Astrocyte (in vitro differentiated cells and primary cell): ENCODE data around the gene RIMBP2. TPM values are rescaled to one million over a fixed set of nuclear protein-coding genes. Genes with fewer than 3 reads are reported as not detected.

Experiments
- DNase-seq: peaks from one replicate; pipeline ENCODE4 v3.0.0-alpha.2; 2010; ENCODE audit warnings: low read depth
- FAIRE-seq: peaks from 2 replicates; lab custom pipeline; 2011; peaks lifted over from hg19 to GRCh38; lab: Jason Lieb, UNC
- H2AFZ ChIP-seq: 2 replicates; pipeline ENCODE4 v1.6.0; 2012; ENCODE audit warnings: low read depth, low read length, inconsistent platforms
- H3K27ac ChIP-seq: 2 replicates; pipeline ENCODE4 v1.5.1; 2011; ENCODE audit warnings: low read depth, low read length, inconsistent platforms
- H3K27me3 ChIP-seq: 2 replicates; pipeline ENCODE4 v1.6.0; 2011; ENCODE audit warnings: low read length, inconsistent platforms; ENCODE audit not compliant: insufficient read depth
- H3K36me3 ChIP-seq: 2 replicates; pipeline ENCODE4 v1.5.1; 2011; ENCODE audit warnings: low read length, inconsistent platforms; ENCODE audit not compliant: insufficient read depth
- H3K4me1 ChIP-seq: 2 replicates; pipeline ENCODE4 v1.5.1; 2011; ENCODE audit warnings: low read length, inconsistent platforms; ENCODE audit not compliant: insufficient read depth
- H3K4me2 ChIP-seq: 2 replicates; pipeline ENCODE4 v1.6.0; 2012; ENCODE audit warnings: low read length, inconsistent platforms
- H3K4me3 ChIP-seq: 2 replicates; pipeline ENCODE4 v1.5.1; 2011; ENCODE audit warnings: low read depth, mild to moderate bottlenecking, low read length, inconsistent platforms; ENCODE audit not compliant: insufficient read depth
- H3K79me2 ChIP-seq: 2 replicates; pipeline ENCODE4 v1.6.0; 2012; ENCODE audit warnings: mild to moderate bottlenecking, low read length, inconsistent platforms; ENCODE audit not compliant: insufficient read depth
- H3K9ac ChIP-seq: 2 replicates; pipeline ENCODE4 v1.6.0; 2012; ENCODE audit warnings: mild to moderate bottlenecking, low read length, inconsistent platforms
- H3K9me3 ChIP-seq: 2 replicates; pipeline ENCODE4 v1.5.1; 2012; ENCODE audit warnings: low read depth, mild to moderate bottlenecking, low read length, inconsistent platforms; ENCODE audit not compliant: insufficient read depth
- H4K20me1 ChIP-seq: 2 replicates; pipeline ENCODE4 v1.6.0; 2012; ENCODE audit warnings: low read length, inconsistent platforms; ENCODE audit not compliant: insufficient read depth
- H3K27ac Mint-ChIP-seq: one replicate; pipeline ENCODE4 v1.8.0; 2021; ENCODE audit warnings: mild to moderate bottlenecking, mixed read lengths; ENCODE audit not compliant: unreplicated experiment
- H3K27me3 Mint-ChIP-seq: one replicate; pipeline ENCODE4 v1.8.0; 2021; ENCODE audit warnings: low read depth, mixed read lengths; ENCODE audit not compliant: unreplicated experiment
- H3K36me3 Mint-ChIP-seq: one replicate; pipeline ENCODE4 v1.8.0; 2021; ENCODE audit warnings: low read depth, mixed read lengths; ENCODE audit not compliant: unreplicated experiment
- H3K4me1 Mint-ChIP-seq: one replicate; pipeline ENCODE4 v1.8.0; 2021; ENCODE audit warnings: low read depth, mixed read lengths; ENCODE audit not compliant: unreplicated experiment
- H3K4me3 Mint-ChIP-seq: one replicate; pipeline ENCODE4 v1.8.0; 2021; ENCODE audit warnings: mild to moderate bottlenecking, moderate library complexity, mixed read lengths; ENCODE audit not compliant: unreplicated experiment
- H3K9me3 Mint-ChIP-seq: one replicate; pipeline ENCODE4 v1.8.0; 2021; ENCODE audit warnings: mild to moderate bottlenecking, mixed read lengths; ENCODE audit not compliant: unreplicated experiment
- EZH2 ChIP-seq: IDR thresholded peaks from 2 replicates; pipeline ENCODE4 v1.6.1; 2012; ENCODE audit warnings: mild to moderate bottlenecking, low read length, inconsistent platforms; ENCODE audit not compliant: insufficient read depth
- total RNA-seq: library from RNA; stranded (reverse); gene quantifications from 2 replicates; pipeline ENCODE4 v1.2.1, GENCODE V29; 2021
- TF ChIP-seq, protein P1 (sequence below): IDR thresholded peaks from 2 replicates; pipeline ENCODE4 v1.5.1; 2011; ENCODE audit warnings: low read depth, mild to moderate bottlenecking, inconsistent platforms, low read length, moderate library complexity; ENCODE audit not compliant: insufficient read depth

The RIMBP2 gene
- total RNA-seq, 1 donor from 2014 or later: 2.2 TPM

DNA sequence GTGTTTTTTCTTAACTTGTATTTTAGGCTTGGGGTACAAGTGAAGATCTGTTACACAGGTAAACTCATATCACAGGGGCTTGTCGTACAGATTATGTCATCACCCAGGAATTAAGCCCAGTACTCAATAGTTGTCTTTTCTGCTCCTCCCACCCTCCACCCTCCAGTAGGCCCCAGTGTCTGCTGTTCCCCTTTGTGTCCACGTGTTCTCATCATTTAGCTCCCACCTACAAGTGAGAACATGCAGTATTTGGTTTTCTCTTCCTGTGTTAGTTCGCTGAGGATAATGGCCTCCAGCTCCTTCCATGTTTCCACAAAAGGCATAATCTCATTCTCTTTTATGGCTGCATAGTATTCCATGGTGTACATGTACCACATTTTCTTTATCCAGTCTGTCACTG is 166.7 kb downstream of the RIMBP2 start:
- Histone ChIP-seq H3K4me1 (no peaks in the 10 kb centered on the region), H4K20me1 (no peaks in the 10 kb centered on the region), H3K79me2 (no peaks in the 10 kb centered on the region), H3K4me3 (no peak overlapping the region), H3K27ac (no peak overlapping the region), H3K27me3 (no peaks in the 10 kb centered on the region), H3K9me3 (no peaks in the 10 kb centered on the region), H3K4me2 (no peak overlapping the region), H2AFZ (no peak overlapping the region), H3K36me3 (no peaks in the 10 kb centered on the region), H3K9ac (no peak overlapping the region)
- Mint-ChIP-seq H3K9me3 (peaks cover 9% of the 10 kb centered on the region), H3K4me1 (no peaks in the 10 kb centered on the region), H3K27me3 (no peaks in the 10 kb centered on the region), H3K4me3 (no peak overlapping the region), H3K36me3 (no peaks in the 10 kb centered on the region), H3K27ac (no peak overlapping the region)
- TF ChIP-seq, protein P1, sequence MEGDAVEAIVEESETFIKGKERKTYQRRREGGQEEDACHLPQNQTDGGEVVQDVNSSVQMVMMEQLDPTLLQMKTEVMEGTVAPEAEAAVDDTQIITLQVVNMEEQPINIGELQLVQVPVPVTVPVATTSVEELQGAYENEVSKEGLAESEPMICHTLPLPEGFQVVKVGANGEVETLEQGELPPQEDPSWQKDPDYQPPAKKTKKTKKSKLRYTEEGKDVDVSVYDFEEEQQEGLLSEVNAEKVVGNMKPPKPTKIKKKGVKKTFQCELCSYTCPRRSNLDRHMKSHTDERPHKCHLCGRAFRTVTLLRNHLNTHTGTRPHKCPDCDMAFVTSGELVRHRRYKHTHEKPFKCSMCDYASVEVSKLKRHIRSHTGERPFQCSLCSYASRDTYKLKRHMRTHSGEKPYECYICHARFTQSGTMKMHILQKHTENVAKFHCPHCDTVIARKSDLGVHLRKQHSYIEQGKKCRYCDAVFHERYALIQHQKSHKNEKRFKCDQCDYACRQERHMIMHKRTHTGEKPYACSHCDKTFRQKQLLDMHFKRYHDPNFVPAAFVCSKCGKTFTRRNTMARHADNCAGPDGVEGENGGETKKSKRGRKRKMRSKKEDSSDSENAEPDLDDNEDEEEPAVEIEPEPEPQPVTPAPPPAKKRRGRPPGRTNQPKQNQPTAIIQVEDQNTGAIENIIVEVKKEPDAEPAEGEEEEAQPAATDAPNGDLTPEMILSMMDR: no peak
- TF ChIP-seq EZH2: no peak
- FAIRE-seq: no peak
- no peak for DNase-seq

DNA sequence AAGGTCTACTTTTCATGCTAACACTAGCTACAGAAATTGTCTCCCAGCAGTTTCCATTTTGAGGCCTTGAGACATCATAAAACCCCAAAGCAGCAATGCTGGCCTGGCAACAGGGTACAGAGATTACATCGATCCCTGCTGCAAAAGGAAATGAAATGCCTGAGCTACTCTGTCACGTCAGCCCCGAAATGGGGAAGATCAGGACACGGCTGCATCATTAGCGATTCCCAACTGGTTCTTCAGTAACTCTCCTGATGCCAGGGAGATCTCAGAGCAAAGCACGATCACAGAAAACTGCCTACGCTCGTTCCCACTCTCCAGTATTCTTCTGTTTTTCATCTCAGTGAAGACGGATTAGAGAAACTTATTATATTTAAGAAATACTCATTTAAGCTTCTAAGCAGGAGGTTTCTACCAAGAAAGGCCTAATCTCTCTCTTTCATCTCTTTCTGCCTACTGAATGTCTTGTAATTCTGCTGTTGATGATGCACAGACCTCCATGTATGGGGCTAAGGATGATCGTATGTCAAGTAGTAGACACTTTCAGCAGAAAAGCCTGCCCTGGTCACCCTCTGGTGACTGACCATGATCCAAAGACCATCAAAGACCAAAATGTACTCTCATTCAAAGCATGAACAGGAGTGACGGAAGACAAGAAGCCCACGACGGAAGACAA is 168.5 kb downstream of the RIMBP2 start:
- Histone ChIP-seq H3K4me2 (no peak overlapping the region), H3K27me3 (no peaks in the 10 kb centered on the region), H3K4me3 (no peak overlapping the region), H3K27ac (no peak overlapping the region), H3K9ac (no peak overlapping the region), H4K20me1 (no peaks in the 10 kb centered on the region), H3K4me1 (no peaks in the 10 kb centered on the region), H2AFZ (no peak overlapping the region), H3K9me3 (no peaks in the 10 kb centered on the region), H3K79me2 (no peaks in the 10 kb centered on the region), H3K36me3 (no peaks in the 10 kb centered on the region)
- Mint-ChIP-seq H3K27ac (no peak overlapping the region), H3K36me3 (no peaks in the 10 kb centered on the region), H3K27me3 (no peaks in the 10 kb centered on the region), H3K9me3 (peaks cover 9% of the 10 kb centered on the region), H3K4me3 (no peak overlapping the region), H3K4me1 (no peaks in the 10 kb centered on the region)
- FAIRE-seq: no peak
- no peak for DNase-seq
- no peak for TF ChIP-seq EZH2
- TF ChIP-seq, protein P1: no peak

DNA sequence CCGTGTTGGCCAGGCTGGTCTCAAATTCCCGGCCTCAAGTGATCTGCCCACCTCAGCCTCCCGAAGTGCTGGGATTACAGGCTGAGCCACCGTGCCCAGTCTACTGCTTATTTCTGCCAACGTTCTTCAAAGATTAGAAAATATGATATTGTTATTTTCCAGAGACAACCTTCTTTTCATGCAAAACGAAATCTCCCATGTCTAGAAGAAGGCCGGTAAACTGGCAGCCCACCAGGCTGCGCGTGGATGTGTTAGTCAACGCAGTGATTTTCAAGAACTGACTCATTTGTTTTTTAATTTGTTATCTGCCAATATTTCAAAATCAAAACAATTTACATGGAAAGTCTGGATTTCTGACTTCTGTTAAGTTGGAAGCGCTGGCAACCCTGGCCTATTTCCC is 169.6 kb downstream of the RIMBP2 start:
- Histone ChIP-seq H3K36me3 (no peaks in the 10 kb centered on the region), H3K27me3 (no peaks in the 10 kb centered on the region), H3K4me2 (no peak overlapping the region), H3K9me3 (no peaks in the 10 kb centered on the region), H3K4me1 (no peaks in the 10 kb centered on the region), H3K27ac (no peak overlapping the region), H3K79me2 (no peaks in the 10 kb centered on the region), H2AFZ (no peak overlapping the region), H3K9ac (no peak overlapping the region), H3K4me3 (no peak overlapping the region), H4K20me1 (no peaks in the 10 kb centered on the region)
- Mint-ChIP-seq H3K36me3 (no peaks in the 10 kb centered on the region), H3K9me3 (peaks cover 11% of the 10 kb centered on the region), H3K4me1 (no peaks in the 10 kb centered on the region), H3K27ac (no peak overlapping the region), H3K27me3 (no peaks in the 10 kb centered on the region), H3K4me3 (no peak overlapping the region)
- no peak for DNase-seq
- no peak for FAIRE-seq
- TF ChIP-seq, protein P1: no peak
- no peak for TF ChIP-seq EZH2
